HuH-7 (cell line): ENCODE data around the gene SORCS2.

ENCODE experiments used
- DNase-seq: peaks from one replicate; pipeline ENCODE4 v3.0.0; 2011; ENCODE audit warnings: low spot score

SORCS2 gene

DNA sequence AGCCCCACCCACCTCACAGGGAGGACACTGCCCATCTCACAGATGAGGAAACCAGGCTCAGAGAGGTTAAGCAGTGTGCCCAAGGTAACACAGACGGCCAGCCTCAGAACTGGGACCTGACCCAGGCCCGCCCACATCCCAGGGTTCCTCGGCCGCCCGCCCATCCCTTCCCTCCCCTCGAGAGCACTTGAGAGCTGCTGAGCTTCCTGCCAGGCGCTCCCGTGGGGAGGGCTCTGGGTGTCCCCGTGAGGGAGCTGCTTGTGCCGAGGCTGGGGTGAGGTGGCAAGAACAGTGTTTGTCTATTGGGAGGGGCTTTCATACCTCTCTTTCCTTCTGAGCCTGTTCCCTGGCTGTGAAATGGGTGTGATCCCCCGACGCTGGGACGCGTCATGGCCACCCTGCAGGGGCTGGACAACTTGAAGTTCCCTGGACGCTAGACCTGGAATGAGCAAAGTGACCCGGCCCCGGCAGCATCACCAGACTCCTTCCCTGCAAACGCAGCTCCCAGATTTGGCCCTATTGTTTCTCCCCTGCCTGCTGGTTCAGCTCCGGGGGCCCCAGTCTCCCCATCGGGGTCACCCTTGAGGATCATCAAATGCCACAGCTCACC is 542.4 kb downstream of the SORCS2 start:
- DNase-seq, result no peak

DNA sequence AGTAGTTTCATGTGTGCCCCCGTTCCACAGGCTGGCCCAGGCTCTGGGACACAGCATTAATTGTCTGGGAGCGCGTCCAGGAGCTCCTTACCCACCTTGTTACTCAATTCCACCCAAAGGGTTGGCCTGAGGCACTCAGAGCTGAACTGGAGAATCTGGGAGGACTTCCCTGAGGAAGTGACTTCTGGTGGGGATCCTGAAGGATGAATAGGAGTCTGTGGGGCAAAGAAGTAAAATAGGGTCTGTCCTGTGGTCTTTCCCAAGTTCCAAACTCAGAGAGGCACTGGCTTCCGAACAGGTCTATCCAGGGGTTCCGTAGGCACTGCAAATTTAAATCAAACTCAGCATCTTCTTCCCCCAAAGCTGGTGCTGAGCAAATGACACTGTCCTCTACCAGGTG is 543.1 kb downstream of the SORCS2 start:
- no peak for DNase-seq

GRCh38 chr4:7735961-7736360 is 543.6 kb downstream of the SORCS2 start:
- DNase-seq, result no peak

DNA sequence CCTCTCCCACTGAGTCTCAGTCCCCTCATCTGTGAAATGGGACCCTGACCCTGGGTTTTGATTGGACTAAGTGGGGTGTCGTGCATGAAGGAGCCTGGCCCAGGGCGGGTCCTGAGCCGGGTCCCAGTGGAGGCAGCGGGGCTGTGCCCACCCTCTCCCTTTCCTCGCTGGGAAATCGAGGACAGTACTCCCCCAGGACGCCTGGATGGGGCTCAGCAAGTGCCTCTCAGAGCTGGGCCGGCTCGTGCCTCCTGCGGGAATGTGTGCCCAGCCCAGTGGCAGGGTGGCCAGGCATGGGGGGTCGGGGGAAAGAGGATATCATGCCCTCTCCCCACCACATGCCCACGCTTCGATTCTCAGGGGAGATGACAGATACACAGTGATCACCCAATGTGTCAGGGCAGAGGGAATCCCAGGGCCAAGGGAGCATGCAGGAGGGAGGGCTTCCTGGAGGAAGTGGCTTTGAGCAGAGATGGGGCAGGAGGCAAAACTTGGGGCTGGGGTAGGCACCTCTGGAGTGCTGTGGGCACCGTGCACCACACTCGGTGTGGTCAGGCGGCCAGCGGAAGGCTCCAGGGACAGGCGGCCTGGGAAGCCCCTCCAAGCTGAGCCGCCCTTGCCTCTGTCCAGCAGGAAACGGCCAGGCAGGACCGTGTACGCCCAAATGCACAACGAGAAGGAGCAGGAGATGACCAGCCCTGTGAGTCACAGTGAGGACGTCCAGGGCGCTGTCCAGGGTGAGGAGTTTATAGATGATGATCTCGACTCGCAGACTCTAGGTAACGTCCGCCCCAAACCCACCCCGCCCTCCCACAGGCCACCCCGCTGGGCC is 544.3 kb downstream of the SORCS2 start:
- DNase-seq, result no peak

- DNase-seq, result no peak
Measured at GRCh38 chr4:7737268-7737645, 544.9 kb downstream of the SORCS2 start.

- no peak for DNase-seq
Measured at GRCh38 chr4:7737752-7738457, 545.6 kb downstream of the SORCS2 start.

- no peak for DNase-seq
Measured at GRCh38 chr4:7738458-7739076, 546.2 kb downstream of the SORCS2 start.

DNA sequence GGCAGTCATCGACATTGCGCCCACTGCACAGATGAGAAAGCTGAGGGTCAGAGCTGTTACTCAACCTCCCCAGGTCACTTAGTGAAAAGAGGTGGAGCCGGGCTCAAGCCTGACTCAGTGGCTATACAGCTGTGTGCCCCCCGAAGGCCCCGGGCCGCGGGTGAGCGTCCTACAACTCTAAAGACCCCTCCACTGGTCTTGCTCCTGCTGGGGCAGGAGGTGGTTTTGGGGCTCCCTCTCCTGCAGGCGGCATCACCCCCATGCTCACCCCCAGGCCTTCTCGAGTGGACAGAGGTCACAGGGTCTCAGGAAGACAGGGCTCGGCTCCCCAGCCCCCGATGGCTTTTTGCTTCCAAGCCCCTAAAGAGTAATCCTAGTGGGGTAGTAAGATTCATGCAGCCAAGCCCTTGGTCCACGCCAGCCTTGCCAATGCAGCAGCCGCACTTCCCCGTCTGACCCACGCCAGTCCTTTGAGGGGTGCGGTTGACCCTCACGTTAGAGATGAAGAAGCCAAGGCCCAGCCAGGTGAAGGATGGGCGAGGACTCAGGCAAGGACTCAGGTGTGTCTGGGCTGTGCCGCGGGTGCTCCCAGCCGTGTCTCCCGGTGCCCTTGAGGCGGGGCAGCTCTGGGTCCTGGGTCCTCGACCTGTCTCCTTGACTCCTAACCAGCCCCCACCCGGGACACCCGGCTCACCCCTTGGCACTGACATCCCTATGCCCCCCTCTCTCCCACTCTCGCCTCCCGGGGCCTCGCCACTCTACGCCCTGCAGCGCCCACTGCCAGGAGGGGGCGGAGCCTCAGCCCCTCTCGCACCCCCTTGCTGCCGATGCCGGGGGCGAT is 547.0 kb downstream of the SORCS2 start:
- DNase-seq, result no peak

- DNase-seq, result no peak
Measured at GRCh38 chr4:7739918-7740865, 547.9 kb downstream of the SORCS2 start.

- no peak for DNase-seq
Measured at GRCh38 chr4:7740866-7741525, 548.7 kb downstream of the SORCS2 start.

GRCh38 chr4:7741946-7742806 is 549.8 kb downstream of the SORCS2 start:
- no peak for DNase-seq

GRCh38 chr4:7742807-7743280 is 550.5 kb downstream of the SORCS2 start:
- DNase-seq, result no peak

GRCh38 chr4:7744142-7744804 is 551.9 kb downstream of the SORCS2 start:
- no peak for DNase-seq

- DNase-seq, result no peak
Measured at GRCh38 chr4:7745301-7745885, 553.1 kb downstream of the SORCS2 start.

DNA sequence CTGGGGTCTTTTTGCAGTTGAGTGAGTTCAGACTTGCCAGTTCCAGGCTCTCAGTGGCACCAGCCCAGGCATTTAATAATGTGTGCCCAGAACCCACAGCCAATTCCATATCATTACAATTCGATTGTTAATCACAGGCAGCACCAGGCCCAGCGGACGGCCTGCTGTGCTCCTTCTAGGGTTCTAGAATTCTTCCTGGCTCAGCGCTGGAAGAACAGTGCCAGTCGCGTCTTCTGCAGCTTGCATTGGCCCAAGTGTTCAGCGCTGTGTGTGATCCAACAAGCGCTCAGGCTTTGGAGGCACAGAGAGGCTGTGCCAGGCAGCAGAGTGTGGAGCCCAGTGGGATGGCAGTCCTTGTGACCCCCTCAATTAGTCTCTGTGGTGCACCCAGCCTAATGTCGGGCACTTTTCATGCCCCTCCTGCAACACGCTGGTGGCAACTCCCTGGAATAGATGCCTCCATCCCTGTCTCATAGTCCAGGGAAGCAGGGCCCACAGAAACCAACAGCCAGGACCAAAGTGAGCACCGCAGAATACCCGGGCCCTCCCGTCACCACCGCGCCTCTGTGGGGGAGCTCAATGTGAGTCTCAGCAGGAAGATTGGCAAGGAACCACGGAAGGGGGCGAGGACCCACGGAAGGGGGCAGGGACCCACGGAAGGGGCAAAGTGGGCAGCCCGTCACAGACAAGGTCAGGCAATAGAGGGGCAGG is 554.2 kb downstream of the SORCS2 start:
- DNase-seq, result no peak

- no peak for DNase-seq
Measured at GRCh38 chr4:7747062-7747385, 554.7 kb downstream of the SORCS2 start.

DNA sequence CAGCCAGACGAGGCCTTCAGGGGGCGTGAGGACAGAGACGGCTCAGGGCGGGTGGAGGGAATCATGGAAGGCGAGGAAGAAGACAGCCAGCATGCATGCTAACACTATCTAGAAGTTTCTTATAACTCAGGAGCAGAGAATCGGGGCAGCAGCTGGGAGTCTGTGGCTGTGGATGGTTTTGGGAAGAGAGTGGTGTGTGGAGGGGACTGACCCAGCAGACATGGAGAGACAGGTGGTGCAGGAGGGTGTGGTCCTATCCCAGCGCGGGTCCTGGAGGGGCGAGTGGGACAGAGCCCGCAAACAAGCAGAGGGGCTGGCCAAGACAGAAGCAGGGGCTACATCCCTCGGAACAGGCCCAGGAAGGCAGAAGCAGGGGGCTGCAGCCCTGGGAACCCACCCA is 555.2 kb downstream of the SORCS2 start:
- DNase-seq, result no peak

DNA sequence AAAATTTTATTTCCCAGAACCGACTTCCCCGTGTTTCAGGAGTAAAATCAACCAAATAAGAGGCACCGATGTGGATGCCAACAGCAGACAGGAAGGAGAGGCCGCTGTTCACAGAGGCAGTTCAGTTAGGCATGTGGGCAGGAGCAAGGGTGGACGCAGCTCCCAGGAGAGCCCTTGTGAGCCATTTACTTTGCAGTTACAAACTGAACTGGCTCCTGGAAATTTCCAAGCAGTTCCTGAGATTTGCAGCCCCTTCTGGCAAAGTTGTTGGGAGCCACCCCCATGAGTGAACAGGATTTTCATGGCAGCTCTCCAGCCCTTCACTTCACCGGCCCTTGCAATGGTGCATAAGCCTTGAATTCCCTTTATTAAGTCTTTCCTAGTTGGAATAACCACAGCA is 558.2 kb downstream of the SORCS2 start:
- DNase-seq, result no peak
